ENCODE results near the gene ZNF319.
"Not testable (repeated sequence)": the region's sequence is repeated elsewhere in the genome, so short reads cannot be mapped to it uniquely, and the experiment has no call there.

Gene ZNF319

GRCh38 chr16:57996406-57997175, 3.9 kb downstream of the ZNF319 start:
- DNase-seq, result no peak

DNA sequence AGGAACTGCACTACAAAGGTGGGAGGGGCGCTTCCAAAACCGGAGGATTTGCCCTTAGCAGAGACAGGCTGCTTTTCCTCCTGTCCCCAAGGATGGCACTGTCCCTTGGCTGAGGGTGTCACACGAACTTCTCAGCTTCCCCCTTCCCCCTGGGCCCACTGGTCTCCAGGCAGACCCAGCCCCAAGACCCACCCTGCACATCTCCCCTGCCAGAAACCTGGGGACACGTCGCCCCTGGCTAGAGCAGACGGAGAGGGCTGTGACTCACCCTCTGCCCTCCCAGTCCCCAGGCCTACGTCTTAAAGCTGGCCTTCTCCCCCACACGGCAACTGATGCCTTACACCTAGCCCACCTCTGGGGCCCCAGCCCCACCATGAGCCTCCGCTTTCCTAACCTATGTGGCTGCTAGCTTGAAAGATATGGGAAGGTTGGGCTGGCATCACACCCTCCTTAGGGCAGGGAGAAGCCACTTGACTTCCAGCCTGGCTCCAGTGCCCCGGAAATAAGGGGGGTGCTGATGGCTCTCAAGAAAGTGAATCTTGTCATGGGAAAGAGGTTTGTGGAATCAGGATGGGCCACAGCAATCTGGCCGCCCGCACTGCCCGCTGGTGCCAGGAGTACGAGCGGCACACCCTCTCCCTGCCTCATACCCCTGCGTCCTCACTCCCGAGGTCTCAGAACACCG, 4.6 kb downstream of the ZNF319 start:
- DNase-seq, result no peak

DNA sequence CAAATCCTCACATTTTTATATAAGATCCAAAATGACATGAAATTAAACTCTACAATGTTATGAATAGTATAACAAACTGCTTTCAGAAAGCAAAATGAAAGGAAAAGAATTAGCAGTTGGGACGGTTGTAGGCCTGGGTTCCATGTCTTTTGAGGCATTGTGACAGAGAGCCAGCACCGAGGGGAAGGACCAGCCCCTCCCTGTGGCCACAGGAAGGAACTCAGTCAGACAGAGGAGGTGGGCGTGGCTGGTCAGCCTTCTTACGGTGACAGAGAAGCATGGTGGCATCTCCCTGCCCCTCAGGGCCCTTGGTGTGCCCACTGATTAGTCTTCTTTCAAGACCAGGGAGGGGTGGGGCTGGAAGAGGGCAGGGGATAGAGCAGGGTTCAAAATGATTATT, 5.7 kb downstream of the ZNF319 start:
- DNase-seq, result no peak

GRCh38 chr16:57994361-57994760, 6.1 kb downstream of the ZNF319 start:
- no peak for DNase-seq

GRCh38 chr16:57993897-57994296, 6.6 kb downstream of the ZNF319 start:
- no peak for DNase-seq

GRCh38 chr16:57993438-57993837, 7.0 kb downstream of the ZNF319 start:
- no peak for DNase-seq

GRCh38 chr16:57992084-57992483, 8.4 kb downstream of the ZNF319 start:
- no peak for DNase-seq

GRCh38 chr16:57991551-57992059, 8.9 kb downstream of the ZNF319 start:
- DNase-seq, result no peak

GRCh38 chr16:57988929-57989328, 11.5 kb downstream of the ZNF319 start:
- DNase-seq, result peak in 1 of 2 donors; percentile 18

DNA sequence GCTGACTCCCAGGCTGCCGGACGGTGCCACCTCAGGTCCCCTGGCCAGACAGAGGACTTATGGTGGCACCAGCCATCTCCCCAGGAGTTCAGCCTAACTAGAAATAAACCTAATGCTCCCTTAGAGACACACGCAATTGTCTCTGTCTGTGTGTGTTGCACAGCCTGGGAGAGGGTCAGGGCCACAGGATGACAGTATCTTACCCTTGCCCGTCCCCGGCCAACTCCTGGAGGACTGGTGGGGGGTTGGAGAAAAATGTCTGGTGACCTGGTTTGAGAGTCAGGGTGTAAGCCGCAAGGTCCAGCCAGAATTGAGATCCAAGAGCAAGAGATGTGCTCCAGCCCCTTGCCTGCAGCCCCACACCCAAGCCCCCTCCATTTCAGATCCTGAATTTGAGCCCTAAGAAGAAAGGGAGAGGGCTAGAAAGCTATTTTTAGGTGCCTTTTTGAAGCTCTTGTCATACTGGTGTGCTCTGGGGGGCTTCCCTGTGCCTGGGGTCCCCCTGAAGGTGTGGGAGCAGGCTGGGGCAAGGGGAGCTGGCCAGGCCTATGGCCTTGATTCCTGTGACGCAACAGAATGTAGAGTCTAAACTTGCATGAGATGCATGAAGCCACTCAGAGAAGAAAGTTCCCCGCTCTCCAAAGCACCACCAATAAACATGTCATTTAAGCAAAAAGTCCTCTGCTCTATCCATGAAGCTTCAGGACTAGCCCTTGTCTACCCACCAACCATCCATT, 12.9 kb downstream of the ZNF319 start:
- no peak for DNase-seq

DNA sequence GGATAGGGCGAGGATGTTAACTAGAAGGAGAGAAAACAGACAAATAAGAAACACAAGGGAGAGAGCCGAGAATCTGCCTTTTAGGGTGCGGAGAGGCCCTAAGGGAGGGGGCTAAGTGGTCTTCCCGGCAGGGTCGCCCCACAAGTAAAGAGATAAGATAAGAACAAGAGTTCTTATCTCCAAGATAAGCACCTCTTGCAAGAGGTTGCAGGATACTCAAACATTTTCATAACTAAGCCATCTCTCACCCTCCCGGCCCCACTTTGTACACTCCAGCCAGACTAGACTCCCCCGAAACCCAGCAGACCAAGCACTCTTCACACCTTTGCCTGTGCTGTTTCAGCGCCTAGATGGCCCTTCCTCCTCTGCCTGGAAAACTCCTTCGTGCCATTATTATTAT, 14.3 kb downstream of the ZNF319 start:
- DNase-seq, result no peak

- no peak for DNase-seq
Observed at GRCh38 chr16:57985204-57986181, 15.0 kb downstream of the ZNF319 start.

DNA sequence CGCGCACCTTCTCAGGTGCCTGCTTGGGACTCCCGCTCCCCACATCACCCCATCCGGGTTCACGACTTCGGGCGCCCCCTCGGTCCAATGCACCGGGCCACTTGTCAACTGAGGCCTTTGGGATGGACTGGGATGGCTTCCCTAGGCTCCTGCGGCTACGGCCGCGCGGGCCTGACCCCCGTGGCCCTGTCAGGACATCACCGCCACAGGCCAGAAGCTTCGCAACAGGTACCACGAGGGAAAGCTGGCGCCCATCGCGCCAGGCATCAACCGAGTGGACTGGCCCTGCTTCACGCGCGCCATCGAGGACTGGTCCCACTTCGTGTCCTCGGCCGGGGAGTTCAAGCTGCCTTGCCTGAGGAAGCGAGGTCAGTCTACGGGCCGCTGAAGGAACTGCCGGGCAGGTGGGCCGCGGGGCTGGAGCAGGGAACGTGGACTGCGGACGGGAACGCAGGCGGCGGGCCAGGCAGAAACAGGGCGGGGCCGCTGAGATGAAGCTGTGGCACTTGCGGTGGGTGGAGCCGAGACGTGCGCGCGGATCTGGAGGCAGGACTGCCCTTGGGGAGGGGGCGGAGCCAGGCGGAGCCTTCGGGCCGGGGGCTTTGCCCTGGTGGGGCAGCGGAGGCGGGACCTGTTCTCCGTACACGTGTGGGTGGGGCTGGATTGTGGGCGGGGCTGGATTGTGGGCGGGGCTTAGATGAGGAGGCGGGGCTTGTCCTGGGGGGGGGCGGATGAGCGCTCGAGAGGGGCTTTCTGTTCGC, 15.8 kb downstream of the ZNF319 start:
- peak in 1 of 2 donors; percentile 19 for DNase-seq

- no peak for DNase-seq
Observed at GRCh38 chr16:57982385-57982784, 18.1 kb downstream of the ZNF319 start.

DNA sequence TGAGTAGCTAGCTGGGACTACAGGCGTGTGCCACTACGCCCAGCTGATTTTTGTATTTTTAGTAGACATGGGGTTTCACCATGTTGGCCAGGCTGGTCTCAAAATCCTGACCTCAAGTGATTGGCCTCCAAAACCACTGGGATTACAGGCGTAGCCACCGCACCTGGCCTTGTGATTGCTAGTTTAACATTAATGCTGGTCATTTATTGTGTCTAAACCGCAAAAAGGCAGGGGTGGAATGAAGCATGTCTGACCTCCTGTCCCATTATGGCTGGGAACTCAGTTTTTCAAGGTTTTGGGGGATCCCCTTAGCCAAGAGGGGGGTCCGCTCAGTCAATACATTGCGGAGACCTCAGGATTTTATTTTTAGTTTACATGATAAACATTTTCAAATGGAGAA, 18.8 kb downstream of the ZNF319 start:
- no peak for DNase-seq

DNA sequence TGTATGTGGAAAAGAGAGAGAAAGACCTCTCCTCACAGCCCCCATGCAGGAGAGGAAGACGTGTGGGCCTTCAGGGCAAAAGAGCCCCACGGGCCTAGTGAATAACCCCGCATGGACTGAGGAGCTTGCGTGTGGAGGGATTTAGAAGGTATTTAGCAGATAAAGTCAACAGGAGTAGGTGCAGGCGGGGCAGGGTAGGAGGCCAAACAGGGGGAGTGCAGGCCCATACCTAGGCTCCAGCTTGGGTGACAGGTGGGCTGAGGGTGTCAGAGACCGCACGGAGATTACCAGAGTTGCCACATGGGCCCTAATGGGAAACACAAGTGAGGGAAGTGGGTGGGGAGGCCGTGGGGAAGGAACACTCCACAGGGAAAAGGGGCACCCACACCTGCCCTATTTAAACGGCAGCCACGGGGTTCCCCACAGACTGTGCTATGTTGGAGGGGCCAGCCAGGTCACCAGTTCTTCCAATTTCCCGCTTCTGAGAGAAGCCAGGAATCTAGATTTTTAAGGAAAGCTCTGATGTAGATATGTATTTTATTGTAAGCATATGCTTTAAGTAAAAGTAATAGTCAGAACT, 21.4 kb downstream of the ZNF319 start:
- no peak for DNase-seq

GRCh38 chr16:57978070-57978465, 22.4 kb downstream of the ZNF319 start:
- DNase-seq, result not testable (repeated sequence)

DNA sequence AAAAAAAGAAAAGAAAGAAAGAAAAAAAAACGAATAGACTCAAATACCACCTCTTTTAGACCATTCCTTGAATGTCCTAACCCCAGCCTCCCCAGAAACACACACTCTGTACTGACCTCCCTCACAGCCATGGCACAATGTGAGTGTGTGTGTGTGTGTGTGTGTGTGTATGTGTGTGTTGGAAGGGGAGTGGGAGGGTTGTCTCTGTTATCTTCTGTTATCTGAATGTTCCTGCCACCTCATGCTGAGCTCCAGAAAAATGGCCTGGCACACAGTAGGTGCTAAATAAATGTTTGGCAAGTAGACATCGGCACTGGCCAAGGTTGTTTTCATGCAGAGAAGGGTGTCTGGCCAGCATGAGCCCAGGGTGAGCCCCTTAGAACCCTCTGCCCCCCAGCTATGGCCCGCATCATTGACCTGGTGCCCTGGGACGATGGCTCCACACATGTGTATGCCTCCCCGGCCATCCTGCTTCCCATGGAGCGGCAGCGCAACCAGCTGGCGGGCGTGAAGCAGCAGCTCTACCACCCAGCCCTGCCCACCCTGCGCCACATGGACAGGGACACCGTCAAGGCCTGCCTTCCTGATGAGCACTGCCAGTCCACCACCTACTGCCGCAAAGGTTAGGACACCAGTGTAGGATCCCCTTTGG, 22.9 kb downstream of the ZNF319 start:
- DNase-seq, result no peak

- peak; percentile 70 to 76 for DNase-seq
Observed at GRCh38 chr16:57976331-57976796, 24.1 kb downstream of the ZNF319 start.

DNA sequence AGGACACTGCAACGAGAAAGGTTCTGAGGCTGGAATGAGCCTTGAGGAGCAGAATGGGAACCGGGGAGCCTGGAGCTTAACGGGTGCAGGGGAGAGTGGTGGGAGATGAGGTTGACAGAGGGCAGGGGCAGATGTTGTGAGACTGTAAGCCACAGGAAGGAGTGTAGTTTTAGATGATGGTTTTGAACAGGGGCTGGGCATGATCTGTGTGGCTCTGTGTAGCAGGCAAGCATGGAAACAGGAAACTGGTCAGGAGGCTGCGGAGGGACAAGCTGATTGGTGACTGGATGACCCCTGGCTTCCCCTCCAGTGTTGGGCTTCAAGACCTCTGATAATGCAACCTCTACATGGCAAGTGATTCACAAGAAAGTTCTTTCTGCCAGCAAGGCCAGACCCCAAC, 28.2 kb downstream of the ZNF319 start:
- no peak for DNase-seq

Measured in hippocampal formation (tissue), 2 donors.